DOHH2 (cell line): ENCODE measurements around the gene TCF3.

Experiments
- H3F3A ChIP-seq: fragments of 200-600 bp; sonication (generic), shearing (Covaris generic); 2 replicates; pipeline ENCODE4 v1.6.0; 2016; ENCODE audit warnings: antibody characterized with exemption, mild to moderate bottlenecking; ENCODE audit not compliant: control insufficient read depth, insufficient read depth
- H3K27ac ChIP-seq: fragments of 200-600 bp; sonication (generic); 2 replicates; pipeline ENCODE4 v1.5.1; 2014; ENCODE audit warnings: low read depth, mild to moderate bottlenecking, low read length, moderate library complexity
- H3K27me3 ChIP-seq: fragments of 200-600 bp; sonication (generic); 2 replicates; pipeline ENCODE4 v1.6.1; 2014; ENCODE audit warnings: mild to moderate bottlenecking, low read length, mixed read lengths; ENCODE audit not compliant: control insufficient read depth
- H3K36me3 ChIP-seq: fragments of 200-600 bp; sonication (generic); 2 replicates; pipeline ENCODE4 v1.6.1; 2014; ENCODE audit warnings: mild to moderate bottlenecking, low read length, moderate library complexity, mixed read lengths; ENCODE audit not compliant: control insufficient read depth
- H3K4me1 ChIP-seq: fragments of 200-600 bp; sonication (generic); 2 replicates; pipeline ENCODE4 v1.6.1; 2014; ENCODE audit warnings: mild to moderate bottlenecking, low read length, mixed read lengths; ENCODE audit not compliant: control insufficient read depth
- H3K4me2 ChIP-seq: fragments of 200-600 bp; sonication (generic); 2 replicates; pipeline ENCODE4 v1.6.0; 2014; ENCODE audit warnings: mild to moderate bottlenecking, low read length, moderate library complexity
- H3K4me3 ChIP-seq: fragments of 200-600 bp; sonication (generic); 2 replicates; pipeline ENCODE4 v1.5.1; 2014; ENCODE audit warnings: mild to moderate bottlenecking, low read length, mixed read lengths
- H3K79me2 ChIP-seq: fragments of 200-600 bp; sonication (generic); 2 replicates; pipeline ENCODE4 v1.6.1; 2014; ENCODE audit warnings: mild to moderate bottlenecking, low read length, mixed read lengths; ENCODE audit not compliant: control insufficient read depth
- H3K9me2 ChIP-seq: fragments of 200-600 bp; sonication (generic); replicated peaks from 2 replicates; pipeline ENCODE4 v1.6.1; 2014; ENCODE audit warnings: mild to moderate bottlenecking, low read length, mixed read lengths; ENCODE audit not compliant: control insufficient read depth
- H3K9me3 ChIP-seq: fragments of 200-600 bp; sonication (generic); 2 replicates; pipeline ENCODE4 v1.6.1; 2014; ENCODE audit warnings: antibody characterized with exemption, low read length, mixed read lengths; ENCODE audit not compliant: control insufficient read depth, insufficient read depth
- H4K20me1 ChIP-seq: fragments of 200-600 bp; sonication (generic); 2 replicates; pipeline ENCODE4 v1.6.0; 2014; ENCODE audit warnings: low read depth, mild to moderate bottlenecking, antibody characterized with exemption, low read length, moderate library complexity; ENCODE audit not compliant: control insufficient read depth, insufficient read depth
- EZH2phosphoT487 ChIP-seq: fragments of 200-600 bp; sonication (generic); IDR thresholded peaks from 2 replicates; pipeline ENCODE4 v1.6.1; 2017; ENCODE audit warnings: borderline replicate concordance, mild to moderate bottlenecking, antibody characterized with exemption, low read length, moderate library complexity, mixed read lengths
- TF ChIP-seq, protein P1 (sequence below): fragments of 200-600 bp; sonication (generic); IDR thresholded peaks from one replicate; pipeline ENCODE4 v1.5.1; 2014; ENCODE audit warnings: antibody characterized with exemption, mild to moderate bottlenecking, low read depth, low read length; ENCODE audit not compliant: poor library complexity, severe bottlenecking

The TCF3 gene

GRCh38 chr19:1602091-1602707 lies 50.2 kb downstream of the TCF3 start:
- Histone ChIP-seq H3K4me1 (peaks cover 56% of the 10 kb centered on the region), H3K79me2 (peaks cover 72% of the 10 kb centered on the region), H4K20me1 (0 out of 2 replicates have a peak, but pooled peaks cover 3% of the 10 kb centered on the region), H3K36me3 (peaks cover 54% of the 10 kb centered on the region), H3K27ac (no peak overlapping the region), H3K9me2 (no peaks in the 10 kb centered on the region), H3K9me3 (no peaks in the 10 kb centered on the region), H3F3A (peaks cover 20% of the 10 kb centered on the region), H3K4me2 (no peak overlapping the region), H3K27me3 (no peaks in the 10 kb centered on the region), H3K4me3 (no peak overlapping the region)
- TF ChIP-seq EZH2phosphoT487: no peak
- TF ChIP-seq, protein P1, sequence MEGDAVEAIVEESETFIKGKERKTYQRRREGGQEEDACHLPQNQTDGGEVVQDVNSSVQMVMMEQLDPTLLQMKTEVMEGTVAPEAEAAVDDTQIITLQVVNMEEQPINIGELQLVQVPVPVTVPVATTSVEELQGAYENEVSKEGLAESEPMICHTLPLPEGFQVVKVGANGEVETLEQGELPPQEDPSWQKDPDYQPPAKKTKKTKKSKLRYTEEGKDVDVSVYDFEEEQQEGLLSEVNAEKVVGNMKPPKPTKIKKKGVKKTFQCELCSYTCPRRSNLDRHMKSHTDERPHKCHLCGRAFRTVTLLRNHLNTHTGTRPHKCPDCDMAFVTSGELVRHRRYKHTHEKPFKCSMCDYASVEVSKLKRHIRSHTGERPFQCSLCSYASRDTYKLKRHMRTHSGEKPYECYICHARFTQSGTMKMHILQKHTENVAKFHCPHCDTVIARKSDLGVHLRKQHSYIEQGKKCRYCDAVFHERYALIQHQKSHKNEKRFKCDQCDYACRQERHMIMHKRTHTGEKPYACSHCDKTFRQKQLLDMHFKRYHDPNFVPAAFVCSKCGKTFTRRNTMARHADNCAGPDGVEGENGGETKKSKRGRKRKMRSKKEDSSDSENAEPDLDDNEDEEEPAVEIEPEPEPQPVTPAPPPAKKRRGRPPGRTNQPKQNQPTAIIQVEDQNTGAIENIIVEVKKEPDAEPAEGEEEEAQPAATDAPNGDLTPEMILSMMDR: peak; percentile 43

DNA sequence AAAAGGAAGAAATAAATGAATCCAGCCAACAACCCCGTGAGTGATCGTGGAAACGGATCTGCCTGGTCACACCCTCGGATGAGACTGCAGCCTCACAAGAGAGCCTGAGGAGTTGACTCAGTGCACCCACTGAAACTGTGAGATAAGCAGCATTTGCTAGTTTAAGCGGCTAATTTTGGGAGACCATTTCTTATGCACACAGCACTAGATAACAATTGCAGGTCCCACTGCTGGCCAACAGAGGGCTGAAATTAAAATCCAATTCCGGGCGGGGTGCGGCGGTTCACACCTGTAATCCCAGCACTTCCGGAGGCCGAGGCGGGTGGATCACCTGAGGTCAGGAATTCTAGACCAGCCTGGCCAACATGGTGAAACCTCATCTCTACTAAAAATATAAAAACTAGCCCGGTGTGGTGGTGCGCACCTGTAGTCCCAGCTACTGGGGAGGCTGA lies 50.8 kb downstream of the TCF3 start:
- Histone ChIP-seq H3K9me2 (no peaks in the 10 kb centered on the region), H3K4me1 (peaks cover 56% of the 10 kb centered on the region), H3K9me3 (no peaks in the 10 kb centered on the region), H3K36me3 (peaks cover 57% of the 10 kb centered on the region), H3F3A (peaks cover 18% of the 10 kb centered on the region), H3K27ac (no peak overlapping the region), H3K79me2 (peaks cover 72% of the 10 kb centered on the region), H4K20me1 (0 out of 2 replicates have a peak, but pooled peaks cover 3% of the 10 kb centered on the region), H3K4me3 (no peak overlapping the region), H3K4me2 (no peak overlapping the region), H3K27me3 (no peaks in the 10 kb centered on the region)
- TF ChIP-seq EZH2phosphoT487: no peak
- TF ChIP-seq, protein P1: peak; percentile 45

DNA sequence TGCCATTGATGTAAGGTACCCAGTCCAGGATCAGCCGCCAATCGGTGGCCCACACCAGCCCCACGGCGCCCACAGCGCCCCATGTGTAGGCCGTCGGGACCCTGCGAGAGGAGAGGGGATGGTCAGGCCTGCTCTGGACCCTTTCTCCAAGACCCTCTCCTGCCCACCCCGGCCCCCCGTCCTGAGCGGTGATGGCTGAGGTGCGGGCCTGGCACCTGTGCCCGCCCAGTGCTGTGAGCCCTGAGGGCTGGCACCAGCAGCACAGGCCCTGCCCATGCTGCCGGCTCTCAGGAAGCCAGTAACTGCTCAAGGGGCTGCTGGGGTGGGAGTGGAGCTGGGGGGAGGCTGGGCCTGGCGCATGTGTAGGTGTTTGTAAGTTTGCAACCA lies 53.0 kb downstream of the TCF3 start:
- peaks cover 16% of the 10 kb centered on the region for H3F3A ChIP-seq
- H3K4me1 ChIP-seq: peaks cover 45% of the 10 kb centered on the region
- H3K4me3 ChIP-seq: no peak overlapping the region
- no peaks in the 10 kb centered on the region for H3K27me3 ChIP-seq
- TF ChIP-seq EZH2phosphoT487: no peak
- TF ChIP-seq, protein P1: no peak
- no peaks in the 10 kb centered on the region for H3K9me3 ChIP-seq
- H3K79me2 ChIP-seq: peaks cover 67% of the 10 kb centered on the region
- 0 out of 2 replicates have a peak, but pooled peaks cover 3% of the 10 kb centered on the region for H4K20me1 ChIP-seq
- peaks cover 61% of the 10 kb centered on the region for H3K36me3 ChIP-seq
- no peak overlapping the region for H3K27ac ChIP-seq
- no peak overlapping the region for H3K4me2 ChIP-seq
- no peaks in the 10 kb centered on the region for H3K9me2 ChIP-seq
